Chondrocyte (in vitro differentiated cells): ENCODE results near the gene GSTT4. TPM values are rescaled to one million over a fixed set of nuclear protein-coding genes. Genes with fewer than 3 reads are reported as not detected.
"Not testable (repeated sequence)": the region's sequence is repeated elsewhere in the genome, so short reads cannot be mapped to it uniquely, and the experiment has no call there.

Source experiments
- DNase-seq: peaks from one replicate; pipeline ENCODE4 v3.0.0; 2021; ENCODE audit warnings: mixed read lengths, low spot score
- H3K27ac Mint-ChIP-seq: one replicate; pipeline ENCODE4 v1.8.0; 2021; ENCODE audit warnings: mild to moderate bottlenecking, moderate library complexity, mixed read lengths; ENCODE audit not compliant: unreplicated experiment
- H3K27me3 Mint-ChIP-seq: 2 replicates; pipeline ENCODE4 v1.8.0; 2021; ENCODE audit warnings: low read depth, mixed read lengths
- H3K36me3 Mint-ChIP-seq: 2 replicates; pipeline ENCODE4 v1.8.0; 2021; ENCODE audit warnings: low read depth, mixed read lengths
- H3K4me1 Mint-ChIP-seq: 2 replicates; pipeline ENCODE4 v1.8.0; 2021; ENCODE audit warnings: low read depth, mild to moderate bottlenecking, mixed read lengths
- H3K4me3 Mint-ChIP-seq: one replicate; pipeline ENCODE4 v1.8.0; 2021; ENCODE audit warnings: mild to moderate bottlenecking, moderate library complexity, mixed read lengths; ENCODE audit not compliant: unreplicated experiment
- H3K9me3 Mint-ChIP-seq: 2 replicates; pipeline ENCODE4 v1.8.0; 2021; ENCODE audit warnings: low read depth, mixed read lengths
- total RNA-seq: library from RNA; stranded (reverse); gene quantifications from 3 replicates; pipeline ENCODE4 v1.2.1, GENCODE V29; 2021
- TF ChIP-seq, protein P1 (sequence below): fragments of 200-600 bp; sonication (generic); IDR thresholded peaks from 2 replicates; pipeline ENCODE4 v1.5.0; 2021; ENCODE audit warnings: antibody characterized with exemption, mild to moderate bottlenecking, moderate library complexity

The GSTT4 gene
- total RNA-seq, 1 donor from 2014 or later = not detected

DNA sequence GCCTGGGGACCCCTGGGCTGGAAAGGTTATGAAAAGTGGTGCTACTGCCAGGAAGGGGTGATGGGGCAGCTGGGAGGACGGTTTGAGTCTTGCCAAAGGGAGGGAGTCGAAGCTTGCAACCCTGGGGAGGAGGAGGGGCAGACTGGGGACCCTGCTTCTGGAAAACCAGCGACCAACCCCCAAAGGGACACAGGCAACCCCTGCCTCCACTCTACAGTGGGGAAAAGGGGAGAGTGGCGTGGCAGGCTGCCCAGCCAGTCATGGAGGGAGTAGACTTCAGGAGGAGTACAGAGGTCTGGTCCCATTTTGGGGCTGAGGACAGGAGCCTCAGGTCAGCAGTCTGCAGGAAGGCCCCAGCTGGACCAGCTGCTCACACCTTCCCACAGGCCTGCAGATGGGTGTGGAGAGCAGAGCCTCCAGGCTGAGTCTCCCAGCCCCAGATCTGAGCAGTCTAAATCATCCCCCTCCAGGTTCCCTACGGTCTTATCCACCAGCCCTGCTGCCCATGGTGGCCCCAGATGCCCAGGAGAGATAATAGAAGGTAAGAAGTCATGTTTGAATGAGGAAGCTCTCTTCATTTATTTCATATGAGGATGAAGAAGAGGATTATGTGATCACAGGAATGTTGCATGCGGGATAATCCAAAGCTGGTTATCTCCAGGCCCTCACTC lies 34.3 kb downstream of the GSTT4 start:
- peaks cover 15% of the 10 kb centered on the region for H3K36me3 Mint-ChIP-seq
- no peak overlapping the region for H3K27ac Mint-ChIP-seq
- no peak overlapping the region for H3K4me3 Mint-ChIP-seq

DNA sequence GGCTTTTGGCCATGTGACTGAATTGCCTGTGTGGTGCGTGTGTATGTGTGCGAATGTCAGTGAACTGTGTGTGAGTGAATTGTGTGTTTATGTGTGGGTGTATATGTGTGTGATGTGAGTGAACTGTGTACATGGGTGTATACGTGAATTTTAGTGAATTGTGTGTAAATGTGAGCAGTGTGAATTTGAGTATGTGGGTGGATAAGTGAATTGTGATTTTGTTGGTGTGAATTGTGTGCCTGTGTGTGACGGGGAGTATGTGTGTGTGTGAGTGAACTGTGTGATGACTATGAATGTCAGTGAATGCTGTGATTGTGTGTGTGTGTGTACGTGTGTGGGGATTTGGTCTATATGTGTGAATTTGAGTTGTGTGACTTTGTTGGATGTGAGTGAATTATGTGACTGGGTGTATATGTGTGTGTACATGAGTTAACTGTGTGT lies 35.0 kb downstream of the GSTT4 start:
- DNase-seq = no peak
- Mint-ChIP-seq H3K9me3 (no peaks in the 10 kb centered on the region), H3K4me3 (no peak overlapping the region), H3K27ac (no peak overlapping the region), H3K27me3 (no peaks in the 10 kb centered on the region), H3K36me3 (peaks cover 15% of the 10 kb centered on the region), H3K4me1 (peaks cover 3% of the 10 kb centered on the region)
- TF ChIP-seq, protein P1, sequence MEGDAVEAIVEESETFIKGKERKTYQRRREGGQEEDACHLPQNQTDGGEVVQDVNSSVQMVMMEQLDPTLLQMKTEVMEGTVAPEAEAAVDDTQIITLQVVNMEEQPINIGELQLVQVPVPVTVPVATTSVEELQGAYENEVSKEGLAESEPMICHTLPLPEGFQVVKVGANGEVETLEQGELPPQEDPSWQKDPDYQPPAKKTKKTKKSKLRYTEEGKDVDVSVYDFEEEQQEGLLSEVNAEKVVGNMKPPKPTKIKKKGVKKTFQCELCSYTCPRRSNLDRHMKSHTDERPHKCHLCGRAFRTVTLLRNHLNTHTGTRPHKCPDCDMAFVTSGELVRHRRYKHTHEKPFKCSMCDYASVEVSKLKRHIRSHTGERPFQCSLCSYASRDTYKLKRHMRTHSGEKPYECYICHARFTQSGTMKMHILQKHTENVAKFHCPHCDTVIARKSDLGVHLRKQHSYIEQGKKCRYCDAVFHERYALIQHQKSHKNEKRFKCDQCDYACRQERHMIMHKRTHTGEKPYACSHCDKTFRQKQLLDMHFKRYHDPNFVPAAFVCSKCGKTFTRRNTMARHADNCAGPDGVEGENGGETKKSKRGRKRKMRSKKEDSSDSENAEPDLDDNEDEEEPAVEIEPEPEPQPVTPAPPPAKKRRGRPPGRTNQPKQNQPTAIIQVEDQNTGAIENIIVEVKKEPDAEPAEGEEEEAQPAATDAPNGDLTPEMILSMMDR = no peak

More for the DNA sequence above, 34.3 kb downstream of the GSTT4 start:
- Mint-ChIP-seq H3K27me3 (no peaks in the 10 kb centered on the region), H3K9me3 (no peaks in the 10 kb centered on the region), H3K4me1 (peaks cover 3% of the 10 kb centered on the region)
- TF ChIP-seq, protein P1 = no peak
- no peak for DNase-seq

DNA sequence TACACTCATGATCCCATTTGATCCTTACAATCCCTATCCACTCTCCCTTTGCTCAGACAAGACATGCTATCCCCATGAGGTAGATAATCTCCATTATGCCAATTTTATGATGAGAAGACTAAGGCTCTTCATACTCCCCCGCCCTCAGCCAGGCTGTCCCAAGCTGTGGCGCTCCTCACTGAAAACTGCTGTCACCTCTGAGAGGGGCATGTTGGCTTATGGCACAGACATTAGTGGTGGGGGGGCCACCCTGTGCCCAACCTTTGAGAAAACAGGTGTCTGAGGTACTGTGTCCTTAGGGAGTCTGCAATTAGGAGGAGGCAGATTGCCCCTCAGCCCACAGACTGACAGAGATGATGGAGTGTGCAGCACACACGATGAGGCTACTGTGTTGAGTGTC lies 36.2 kb downstream of the GSTT4 start:
- H3K4me3 Mint-ChIP-seq = no peak overlapping the region
- H3K36me3 Mint-ChIP-seq = peaks cover 15% of the 10 kb centered on the region
- H3K4me1 Mint-ChIP-seq = peaks cover 3% of the 10 kb centered on the region
- H3K27me3 Mint-ChIP-seq = no peaks in the 10 kb centered on the region
- TF ChIP-seq, protein P1 = no peak
- no peak for DNase-seq
- H3K27ac Mint-ChIP-seq = no peak overlapping the region
- no peaks in the 10 kb centered on the region for H3K9me3 Mint-ChIP-seq

DNA sequence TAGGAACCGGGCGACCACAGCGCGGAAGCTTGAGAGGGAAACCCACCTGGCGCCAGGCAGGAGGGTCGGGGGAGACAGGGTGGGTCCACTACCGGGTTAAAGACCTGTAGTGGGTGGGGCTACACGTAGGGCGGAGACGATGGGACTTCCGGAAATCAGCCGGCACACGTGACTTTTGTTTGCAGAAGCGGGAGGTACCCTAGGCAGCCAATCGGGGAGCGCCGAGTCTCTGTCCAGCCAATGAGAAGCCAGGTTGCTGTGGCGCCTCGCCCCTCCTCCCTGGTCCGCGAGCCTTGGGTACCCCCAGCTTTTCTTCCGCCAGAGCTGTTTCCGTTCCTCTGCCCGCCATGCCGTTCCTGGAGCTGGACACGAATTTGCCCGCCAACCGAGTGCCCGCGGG lies 38.7 kb downstream of the GSTT4 start, which contains the start of gene DDTL:
TSS of gene DDTL (plus strand) at position 321 of the 400 bp plus-strand sequence. CDS start at position 348, 27 bp downstream.
- not testable (repeated sequence) for H3K27ac Mint-ChIP-seq, H3K4me3 Mint-ChIP-seq, H3K4me1 Mint-ChIP-seq, H3K9me3 Mint-ChIP-seq, DNase-seq, H3K27me3 Mint-ChIP-seq
- peaks cover 15% of the 10 kb centered on the region for H3K36me3 Mint-ChIP-seq

DNA sequence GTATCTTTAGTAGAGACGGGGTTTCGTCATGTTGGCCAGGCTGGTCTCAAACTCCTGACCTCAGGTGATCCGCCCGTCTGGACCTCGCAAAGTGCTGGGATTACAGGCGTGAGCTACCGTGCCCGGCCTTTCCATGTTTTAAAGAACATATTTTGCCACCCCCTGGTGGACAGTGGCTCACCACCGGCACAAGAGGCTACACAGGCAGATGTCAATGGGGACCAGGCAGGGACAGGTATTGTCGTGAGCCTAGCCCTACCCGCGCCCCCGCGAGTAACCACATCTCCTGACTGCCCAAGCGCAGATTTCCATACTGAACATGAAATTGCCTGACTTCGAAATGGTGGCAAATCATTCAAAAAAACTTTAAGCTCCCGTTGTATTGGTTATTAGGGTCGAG lies 39.2 kb downstream of the GSTT4 start:
- not testable (repeated sequence) for H3K9me3 Mint-ChIP-seq, H3K4me1 Mint-ChIP-seq, DNase-seq, H3K4me3 Mint-ChIP-seq, H3K27ac Mint-ChIP-seq, H3K27me3 Mint-ChIP-seq
- H3K36me3 Mint-ChIP-seq = peaks cover 14% of the 10 kb centered on the region

DNA sequence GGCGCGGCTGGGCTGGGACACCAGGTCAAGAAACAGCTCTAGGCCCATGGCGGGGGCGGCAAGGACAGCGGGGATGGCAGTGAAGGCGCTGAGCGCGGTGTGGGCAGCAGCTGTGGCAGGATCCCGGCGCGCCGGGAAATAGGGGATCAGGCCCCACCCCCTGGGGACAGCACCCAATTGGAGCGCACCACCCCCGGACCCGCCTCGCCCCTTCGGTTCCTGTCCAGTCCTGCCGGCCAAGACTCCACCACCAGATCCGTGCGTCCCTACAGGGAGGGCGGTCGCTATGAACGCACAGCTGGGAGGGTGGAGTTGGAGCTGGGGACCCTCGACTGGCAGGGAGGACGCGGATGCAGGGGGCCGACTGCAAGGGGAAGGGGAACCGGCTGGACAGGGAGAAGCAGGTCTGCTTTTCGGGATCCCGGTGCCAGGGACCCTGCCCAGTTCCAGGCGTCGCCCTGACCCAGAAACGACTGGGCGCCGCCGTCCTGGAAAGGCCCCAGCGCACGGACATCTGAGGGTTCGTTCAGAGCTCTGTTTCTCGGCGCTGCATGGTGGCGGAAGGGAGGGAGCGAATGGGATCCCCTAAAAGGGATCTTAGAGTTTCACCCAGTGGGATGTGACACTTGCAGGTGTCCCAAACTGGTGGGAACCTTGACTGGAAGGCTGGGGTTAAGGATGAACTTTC lies 44.0 kb downstream of the GSTT4 start, which contains the start of gene GSTT2B:
TSS of gene GSTT2B (minus strand) at position 112 of the 688 bp plus-strand sequence. CDS start at position 48, 64 bp downstream.
- not testable (repeated sequence) for H3K4me3 Mint-ChIP-seq, H3K36me3 Mint-ChIP-seq, DNase-seq, H3K9me3 Mint-ChIP-seq, H3K27ac Mint-ChIP-seq, H3K4me1 Mint-ChIP-seq, H3K27me3 Mint-ChIP-seq
